GM23338 (cell line): ENCODE data around the gene PHTF2. TPM values are rescaled to one million over a fixed set of nuclear protein-coding genes. Genes with fewer than 3 reads are reported as not detected.

ENCODE experiments used
- ATAC-seq: fragments of 200-7000 bp; cut with Tn5 transposase; 3 replicates; pipeline ENCODE4 v1.9.1; 2020
- DNase-seq: peaks from one replicate; pipeline ENCODE4 v3.0.0-alpha.2; 2015; ENCODE audit warnings: low spot score
- H2AFZ ChIP-seq: fragments of 200-600 bp; sonication (generic); 2 replicates; pipeline ENCODE4 v1.8.0; 2016; ENCODE audit warnings: antibody characterized with exemption, mild to moderate bottlenecking, moderate library complexity
- H3F3A ChIP-seq: fragments of 200-600 bp; sonication (generic); replicated peaks from 2 replicates; pipeline ENCODE4 v1.8.0; 2017; ENCODE audit warnings: antibody characterized with exemption, mixed run types, low read depth
- H3K27ac ChIP-seq: fragments of 200-600 bp; sonication (generic); 2 replicates; pipeline ENCODE4 v1.6.1; 2016; ENCODE audit warnings: low read depth
- H3K27me3 ChIP-seq: fragments of 200-600 bp; sonication (generic); 2 replicates; pipeline ENCODE4 v1.8.0; 2016; ENCODE audit warnings: mild to moderate bottlenecking, mixed run types, moderate library complexity; ENCODE audit not compliant: insufficient read depth
- H3K36me3 ChIP-seq: fragments of 200-600 bp; sonication (generic); 2 replicates; pipeline ENCODE4 v1.8.0; 2016; ENCODE audit warnings: mild to moderate bottlenecking; ENCODE audit not compliant: insufficient read depth
- H3K4me1 ChIP-seq: fragments of 200-600 bp; sonication (generic); 2 replicates; pipeline ENCODE4 v1.8.0; 2016; ENCODE audit warnings: mild to moderate bottlenecking, moderate library complexity; ENCODE audit not compliant: insufficient read depth
- H3K4me2 ChIP-seq: fragments of 200-600 bp; sonication (generic); 2 replicates; pipeline ENCODE4 v1.7.1; 2017; ENCODE audit warnings: mixed run types
- H3K4me3 ChIP-seq: fragments of 200-600 bp; sonication (generic); 2 replicates; pipeline ENCODE4 v1.6.1; 2016; ENCODE audit warnings: mixed run types
- H3K79me2 ChIP-seq: fragments of 200-600 bp; sonication (generic); replicated peaks from 2 replicates; pipeline ENCODE4 v1.8.0; 2017; ENCODE audit warnings: mild to moderate bottlenecking; ENCODE audit not compliant: insufficient read depth
- H3K9me2 ChIP-seq: fragments of 200-600 bp; sonication (generic); 2 replicates; pipeline ENCODE4 v1.8.0; 2017; ENCODE audit not compliant: insufficient read depth
- H4K20me1 ChIP-seq: fragments of 200-600 bp; sonication (generic); replicated peaks from 2 replicates; pipeline ENCODE4 v1.8.0; 2017; ENCODE audit warnings: mild to moderate bottlenecking; ENCODE audit not compliant: insufficient read depth
- H3K27ac Mint-ChIP-seq: 2 replicates; pipeline ENCODE4 v1.8.0; 2020; ENCODE audit warnings: inconsistent platforms, mild to moderate bottlenecking, moderate library complexity, mixed read lengths
- H3K27me3 Mint-ChIP-seq: 3 replicates; pipeline ENCODE4 v1.8.0; 2022; ENCODE audit warnings: low read depth, mild to moderate bottlenecking, moderate library complexity, mixed read lengths, inconsistent platforms; ENCODE audit not compliant: insufficient read depth, poor library complexity
- H3K36me3 Mint-ChIP-seq: 3 replicates; pipeline ENCODE4 v1.8.0; 2021; ENCODE audit warnings: low read depth, mild to moderate bottlenecking, inconsistent platforms, moderate library complexity, mixed read lengths
- H3K4me1 Mint-ChIP-seq: 3 replicates; pipeline ENCODE4 v1.8.0; 2020; ENCODE audit warnings: mild to moderate bottlenecking, inconsistent platforms, mixed read lengths
- H3K4me3 Mint-ChIP-seq: 3 replicates; pipeline ENCODE4 v1.8.0; 2021; ENCODE audit warnings: moderate library complexity, mild to moderate bottlenecking, inconsistent platforms, mixed read lengths
- H3K9me3 Mint-ChIP-seq: 3 replicates; pipeline ENCODE4 v1.8.0; 2020; ENCODE audit warnings: moderate library complexity, mild to moderate bottlenecking, inconsistent platforms, mixed read lengths
- polyA plus RNA-seq: library from polyadenylated mRNA; unstranded; fragments of >200 nt; fragmentation: Nextera tagmentation; extraction: Ambion mirVana; gene quantifications from 2 replicates; pipeline ENCODE4 v1.2.1, GENCODE V29; 2016
- total RNA-seq: library from RNA; depleted of rRNA; stranded (reverse); fragments of >200 nt; shearing (Covaris generic); gene quantifications from 2 replicates; pipeline ENCODE4 v1.2.3, GENCODE V29; 2014
- TF ChIP-seq, protein P1 (sequence below): fragments of 250-450 bp; sonication (Bioruptor Pico); IDR thresholded peaks from 2 replicates; pipeline ENCODE4 v1.5.0; 2020; ENCODE audit warnings: mild to moderate bottlenecking, moderate library complexity
- TF ChIP-seq, protein P2 (sequence below): IDR thresholded peaks from one replicate; pipeline ENCODE4 v1.6.1; 2018; ENCODE audit warnings: antibody characterized with exemption; ENCODE audit not compliant: unreplicated experiment

The PHTF2 gene
- total and polyA plus RNA-seq, 2 experiments from 2014 or later, result 14.6 to 24.1 TPM

DNA sequence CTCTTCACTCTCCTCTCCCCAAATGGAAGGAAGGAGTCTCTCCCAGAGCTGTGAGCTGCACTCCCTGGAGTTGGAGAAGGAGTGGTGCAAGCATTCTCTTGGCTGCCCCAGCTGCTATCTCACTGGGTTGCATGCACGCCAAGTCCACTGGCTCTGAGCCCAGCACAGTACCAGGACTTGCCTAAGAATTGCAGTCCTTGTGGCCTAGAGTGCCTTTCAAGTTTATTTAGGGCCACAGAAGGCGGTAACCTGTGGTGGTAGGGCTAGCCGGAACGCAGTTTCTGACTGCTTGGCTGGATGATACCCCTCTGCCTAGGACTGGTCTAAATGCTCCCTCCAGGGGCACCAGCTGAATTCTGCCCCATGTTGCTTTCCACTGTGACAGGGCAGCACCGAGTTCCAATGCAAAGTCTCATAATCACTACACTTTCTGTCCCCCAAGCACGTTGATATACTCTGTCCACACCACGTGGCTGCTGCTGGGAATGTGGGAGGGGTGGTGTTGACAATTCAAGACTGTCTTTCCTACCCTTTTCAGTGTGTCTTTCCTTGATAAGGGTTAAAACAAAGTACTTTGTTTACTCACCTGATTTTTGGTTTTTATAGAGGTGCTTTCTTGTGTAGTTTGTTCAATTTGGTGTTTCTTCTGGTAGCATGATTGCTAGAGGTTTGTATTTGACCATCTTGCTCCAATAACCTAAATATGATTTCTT, 57.0 kb downstream of the PHTF2 start:
- Mint-ChIP-seq H3K9me3 (no peaks in the 10 kb centered on the region), H3K36me3 (no peaks in the 10 kb centered on the region), H3K4me1 (no peaks in the 10 kb centered on the region), H3K27me3 (peaks cover 4% of the 10 kb centered on the region), H3K27ac (no peak overlapping the region), H3K4me3 (no peak overlapping the region)
- Histone ChIP-seq H3K79me2 (no peaks in the 10 kb centered on the region; the same call in none of the 2 replicates), H3K27me3 (no peaks in the 10 kb centered on the region), H3K9me2 (peaks cover 4% of the 10 kb centered on the region; the same call in 1 of the 2 replicates), H3K27ac (no peak overlapping the region), H2AFZ (no peak overlapping the region), H3K36me3 (no peaks in the 10 kb centered on the region), H3F3A (no peaks in the 10 kb centered on the region), H3K4me3 (no peak overlapping the region), H3K4me1 (no peaks in the 10 kb centered on the region), H3K4me2 (no peak overlapping the region), H4K20me1 (no peaks in the 10 kb centered on the region)
- DNase-seq (no peak), ATAC-seq (no peak)
- TF ChIP-seq, protein P1, sequence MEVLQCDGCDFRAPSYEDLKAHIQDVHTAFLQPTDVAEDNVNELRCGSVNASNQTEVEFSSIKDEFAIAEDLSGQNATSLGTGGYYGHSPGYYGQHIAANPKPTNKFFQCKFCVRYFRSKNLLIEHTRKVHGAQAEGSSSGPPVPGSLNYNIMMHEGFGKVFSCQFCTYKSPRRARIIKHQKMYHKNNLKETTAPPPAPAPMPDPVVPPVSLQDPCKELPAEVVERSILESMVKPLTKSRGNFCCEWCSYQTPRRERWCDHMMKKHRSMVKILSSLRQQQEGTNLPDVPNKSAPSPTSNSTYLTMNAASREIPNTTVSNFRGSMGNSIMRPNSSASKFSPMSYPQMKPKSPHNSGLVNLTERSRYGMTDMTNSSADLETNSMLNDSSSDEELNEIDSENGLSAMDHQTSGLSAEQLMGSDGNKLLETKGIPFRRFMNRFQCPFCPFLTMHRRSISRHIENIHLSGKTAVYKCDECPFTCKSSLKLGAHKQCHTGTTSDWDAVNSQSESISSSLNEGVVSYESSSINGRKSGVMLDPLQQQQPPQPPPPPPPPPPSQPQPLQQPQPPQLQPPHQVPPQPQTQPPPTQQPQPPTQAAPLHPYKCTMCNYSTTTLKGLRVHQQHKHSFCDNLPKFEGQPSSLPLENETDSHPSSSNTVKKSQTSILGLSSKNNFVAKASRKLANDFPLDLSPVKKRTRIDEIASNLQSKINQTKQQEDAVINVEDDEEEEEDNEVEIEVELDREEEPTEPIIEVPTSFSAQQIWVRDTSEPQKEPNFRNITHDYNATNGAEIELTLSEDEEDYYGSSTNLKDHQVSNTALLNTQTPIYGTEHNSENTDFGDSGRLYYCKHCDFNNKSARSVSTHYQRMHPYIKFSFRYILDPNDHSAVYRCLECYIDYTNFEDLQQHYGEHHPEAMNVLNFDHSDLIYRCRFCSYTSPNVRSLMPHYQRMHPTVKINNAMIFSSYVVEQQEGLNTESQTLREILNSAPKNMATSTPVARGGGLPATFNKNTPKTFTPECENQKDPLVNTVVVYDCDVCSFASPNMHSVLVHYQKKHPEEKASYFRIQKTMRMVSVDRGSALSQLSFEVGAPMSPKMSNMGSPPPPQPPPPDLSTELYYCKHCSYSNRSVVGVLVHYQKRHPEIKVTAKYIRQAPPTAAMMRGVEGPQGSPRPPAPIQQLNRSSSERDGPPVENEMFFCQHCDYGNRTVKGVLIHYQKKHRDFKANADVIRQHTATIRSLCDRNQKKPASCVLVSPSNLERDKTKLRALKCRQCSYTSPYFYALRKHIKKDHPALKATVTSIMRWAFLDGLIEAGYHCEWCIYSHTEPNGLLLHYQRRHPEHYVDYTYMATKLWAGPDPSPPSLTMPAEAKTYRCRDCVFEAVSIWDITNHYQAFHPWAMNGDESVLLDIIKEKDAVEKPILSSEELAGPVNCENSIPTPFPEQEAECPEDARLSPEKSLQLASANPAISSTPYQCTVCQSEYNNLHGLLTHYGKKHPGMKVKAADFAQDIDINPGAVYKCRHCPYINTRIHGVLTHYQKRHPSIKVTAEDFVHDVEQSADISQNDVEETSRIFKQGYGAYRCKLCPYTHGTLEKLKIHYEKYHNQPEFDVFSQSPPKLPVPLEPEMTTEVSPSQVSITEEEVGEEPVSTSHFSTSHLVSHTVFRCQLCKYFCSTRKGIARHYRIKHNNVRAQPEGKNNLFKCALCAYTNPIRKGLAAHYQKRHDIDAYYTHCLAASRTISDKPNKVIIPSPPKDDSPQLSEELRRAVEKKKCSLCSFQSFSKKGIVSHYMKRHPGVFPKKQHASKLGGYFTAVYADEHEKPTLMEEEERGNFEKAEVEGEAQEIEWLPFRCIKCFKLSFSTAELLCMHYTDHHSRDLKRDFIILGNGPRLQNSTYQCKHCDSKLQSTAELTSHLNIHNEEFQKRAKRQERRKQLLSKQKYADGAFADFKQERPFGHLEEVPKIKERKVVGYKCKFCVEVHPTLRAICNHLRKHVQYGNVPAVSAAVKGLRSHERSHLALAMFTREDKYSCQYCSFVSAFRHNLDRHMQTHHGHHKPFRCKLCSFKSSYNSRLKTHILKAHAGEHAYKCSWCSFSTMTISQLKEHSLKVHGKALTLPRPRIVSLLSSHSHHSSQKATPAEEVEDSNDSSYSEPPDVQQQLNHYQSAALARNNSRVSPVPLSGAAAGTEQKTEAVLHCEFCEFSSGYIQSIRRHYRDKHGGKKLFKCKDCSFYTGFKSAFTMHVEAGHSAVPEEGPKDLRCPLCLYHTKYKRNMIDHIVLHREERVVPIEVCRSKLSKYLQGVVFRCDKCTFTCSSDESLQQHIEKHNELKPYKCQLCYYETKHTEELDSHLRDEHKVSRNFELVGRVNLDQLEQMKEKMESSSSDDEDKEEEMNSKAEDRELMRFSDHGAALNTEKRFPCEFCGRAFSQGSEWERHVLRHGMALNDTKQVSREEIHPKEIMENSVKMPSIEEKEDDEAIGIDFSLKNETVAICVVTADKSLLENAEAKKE (CRISPR knock-in tag), result no peak
- TF ChIP-seq, protein P2, sequence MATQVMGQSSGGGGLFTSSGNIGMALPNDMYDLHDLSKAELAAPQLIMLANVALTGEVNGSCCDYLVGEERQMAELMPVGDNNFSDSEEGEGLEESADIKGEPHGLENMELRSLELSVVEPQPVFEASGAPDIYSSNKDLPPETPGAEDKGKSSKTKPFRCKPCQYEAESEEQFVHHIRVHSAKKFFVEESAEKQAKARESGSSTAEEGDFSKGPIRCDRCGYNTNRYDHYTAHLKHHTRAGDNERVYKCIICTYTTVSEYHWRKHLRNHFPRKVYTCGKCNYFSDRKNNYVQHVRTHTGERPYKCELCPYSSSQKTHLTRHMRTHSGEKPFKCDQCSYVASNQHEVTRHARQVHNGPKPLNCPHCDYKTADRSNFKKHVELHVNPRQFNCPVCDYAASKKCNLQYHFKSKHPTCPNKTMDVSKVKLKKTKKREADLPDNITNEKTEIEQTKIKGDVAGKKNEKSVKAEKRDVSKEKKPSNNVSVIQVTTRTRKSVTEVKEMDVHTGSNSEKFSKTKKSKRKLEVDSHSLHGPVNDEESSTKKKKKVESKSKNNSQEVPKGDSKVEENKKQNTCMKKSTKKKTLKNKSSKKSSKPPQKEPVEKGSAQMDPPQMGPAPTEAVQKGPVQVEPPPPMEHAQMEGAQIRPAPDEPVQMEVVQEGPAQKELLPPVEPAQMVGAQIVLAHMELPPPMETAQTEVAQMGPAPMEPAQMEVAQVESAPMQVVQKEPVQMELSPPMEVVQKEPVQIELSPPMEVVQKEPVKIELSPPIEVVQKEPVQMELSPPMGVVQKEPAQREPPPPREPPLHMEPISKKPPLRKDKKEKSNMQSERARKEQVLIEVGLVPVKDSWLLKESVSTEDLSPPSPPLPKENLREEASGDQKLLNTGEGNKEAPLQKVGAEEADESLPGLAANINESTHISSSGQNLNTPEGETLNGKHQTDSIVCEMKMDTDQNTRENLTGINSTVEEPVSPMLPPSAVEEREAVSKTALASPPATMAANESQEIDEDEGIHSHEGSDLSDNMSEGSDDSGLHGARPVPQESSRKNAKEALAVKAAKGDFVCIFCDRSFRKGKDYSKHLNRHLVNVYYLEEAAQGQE, result no peak
